OCI-LY1 (cell line): ENCODE results near the gene DDX10.

Experiments used
- H2AFZ ChIP-seq: fragments of 200-600 bp; sonication (generic), shearing (Covaris generic); 2 replicates; pipeline ENCODE4 v1.6.0; 2014; ENCODE audit warnings: antibody characterized with exemption, mild to moderate bottlenecking, low read length
- H3F3A ChIP-seq: fragments of 200-600 bp; sonication (generic), shearing (Covaris generic); 2 replicates; pipeline ENCODE4 v1.6.0; 2014; ENCODE audit warnings: mild to moderate bottlenecking, antibody characterized with exemption, low read length, moderate library complexity; ENCODE audit not compliant: insufficient read depth
- H3K27ac ChIP-seq: fragments of 200-600 bp; sonication (generic); 2 replicates; pipeline ENCODE4 v1.5.1; 2014; ENCODE audit warnings: low read length, mixed run types, mild to moderate bottlenecking, low read depth; ENCODE audit not compliant: poor library complexity, severe bottlenecking
- H3K27me3 ChIP-seq: fragments of 200-600 bp; sonication (generic); 2 replicates; pipeline ENCODE4 v1.6.0; 2014; ENCODE audit warnings: antibody characterized with exemption, mild to moderate bottlenecking, low read length, moderate library complexity; ENCODE audit not compliant: insufficient read depth
- H3K36me3 ChIP-seq: fragments of 200-600 bp; sonication (generic); 2 replicates; pipeline ENCODE4 v1.6.1; 2014; ENCODE audit warnings: mild to moderate bottlenecking, antibody characterized with exemption, low read length, moderate library complexity, mixed read lengths; ENCODE audit not compliant: insufficient read depth
- H3K4me1 ChIP-seq: fragments of 200-600 bp; sonication (generic); 2 replicates; pipeline ENCODE4 v1.5.1; 2014; ENCODE audit warnings: mild to moderate bottlenecking, low read length, moderate library complexity; ENCODE audit not compliant: insufficient read depth, severe bottlenecking
- H3K4me2 ChIP-seq: fragments of 200-600 bp; sonication (generic), shearing (Covaris generic); 2 replicates; pipeline ENCODE4 v1.6.1; 2014; ENCODE audit warnings: low read length
- H3K4me3 ChIP-seq: fragments of 200-600 bp; sonication (generic); 2 replicates; pipeline ENCODE4 v1.5.1; 2014; ENCODE audit warnings: low read length, low read depth, mild to moderate bottlenecking, mixed read lengths; ENCODE audit not compliant: poor library complexity, severe bottlenecking
- H3K79me2 ChIP-seq: fragments of 200-600 bp; shearing (Covaris generic); 2 replicates; pipeline ENCODE4 v1.6.1; 2016; ENCODE audit warnings: mixed run types, low read length, mixed read lengths; ENCODE audit not compliant: insufficient read depth
- H3K9ac ChIP-seq: fragments of 200-600 bp; sonication (generic), shearing (Covaris generic); 2 replicates; pipeline ENCODE4 v1.6.1; 2014; ENCODE audit warnings: mild to moderate bottlenecking, low read length, mixed read lengths
- H3K9me2 ChIP-seq: fragments of 200-600 bp; sonication (generic), shearing (Covaris generic); 2 replicates; pipeline ENCODE4 v1.6.1; 2014; ENCODE audit warnings: low read depth, mild to moderate bottlenecking, low read length, mixed read lengths
- H3K9me3 ChIP-seq: fragments of 200-600 bp; shearing (Covaris generic); 2 replicates; pipeline ENCODE4 v1.6.1; 2014; ENCODE audit warnings: low read length, mixed read lengths
- H4K20me1 ChIP-seq: fragments of 200-600 bp; sonication (generic), shearing (Covaris generic); 2 replicates; pipeline ENCODE4 v1.6.0; 2016; ENCODE audit warnings: mild to moderate bottlenecking, low read length; ENCODE audit not compliant: insufficient read depth
- CTCF ChIP-seq: fragments of 200-600 bp; sonication (generic), shearing (Covaris generic); IDR thresholded peaks from 2 replicates; pipeline ENCODE4 v1.5.1; 2017; ENCODE audit warnings: mild to moderate bottlenecking, antibody characterized with exemption, low read length, moderate library complexity, mixed read lengths
- EZH2 ChIP-seq: fragments of 200-600 bp; sonication (generic), shearing (Covaris generic); IDR thresholded peaks from 2 replicates; pipeline ENCODE4 v1.8.0; 2017; ENCODE audit warnings: borderline replicate concordance, mixed run types, mild to moderate bottlenecking, antibody characterized with exemption, low read length, moderate library complexity, mixed read lengths

Gene DDX10

GRCh38 chr11:108672786-108673185, 7.9 kb downstream of the DDX10 start:
- Histone ChIP-seq H3F3A (no peaks in the 10 kb centered on the region), H3K4me1 (peaks cover 6% of the 10 kb centered on the region)

GRCh38 chr11:108679045-108679444, 14.2 kb downstream of the DDX10 start:
- Histone ChIP-seq H3K4me2 (no peak overlapping the region), H3K9ac (no peak overlapping the region), H2AFZ (no peak overlapping the region), H3K4me3 (no peak overlapping the region), H3K79me2 (no peaks in the 10 kb centered on the region), H3F3A (no peaks in the 10 kb centered on the region), H3K36me3 (peaks cover 92% of the 10 kb centered on the region), H4K20me1 (no peaks in the 10 kb centered on the region), H3K9me2 (no peaks in the 10 kb centered on the region), H3K27ac (no peak overlapping the region), H3K9me3 (no peaks in the 10 kb centered on the region), H3K4me1 (no peaks in the 10 kb centered on the region), H3K27me3 (no peaks in the 10 kb centered on the region)
- TF ChIP-seq EZH2, result no peak
- no peak for TF ChIP-seq CTCF

More at GRCh38 chr11:108672786-108673185, 7.9 kb downstream of the DDX10 start:
- H3K27me3 ChIP-seq, result no peaks in the 10 kb centered on the region
- no peak overlapping the region for H3K4me2 ChIP-seq
- TF ChIP-seq EZH2 (no peak), CTCF (no peak)
- H3K9me2 ChIP-seq, result no peaks in the 10 kb centered on the region
- peaks cover 61% of the 10 kb centered on the region for H3K36me3 ChIP-seq
- H3K4me3 ChIP-seq, result no peak overlapping the region
- no peaks in the 10 kb centered on the region for H3K9me3 ChIP-seq
- no peak overlapping the region for H3K27ac ChIP-seq
- H3K79me2 ChIP-seq, result peaks cover 49% of the 10 kb centered on the region
- H2AFZ ChIP-seq, result no peak overlapping the region
- no peak overlapping the region for H3K9ac ChIP-seq
- no peaks in the 10 kb centered on the region for H4K20me1 ChIP-seq

- Histone ChIP-seq H3K27ac (no peak overlapping the region), H3K36me3 (peaks cover 83% of the 10 kb centered on the region), H3K79me2 (no peaks in the 10 kb centered on the region)
Observed at GRCh38 chr11:108680271-108680670, 15.4 kb downstream of the DDX10 start.

More at GRCh38 chr11:108680271-108680670, 15.4 kb downstream of the DDX10 start:
- no peak overlapping the region for H3K4me2 ChIP-seq
- TF ChIP-seq CTCF, result no peak
- TF ChIP-seq EZH2, result no peak
- H3K4me3 ChIP-seq, result no peak overlapping the region
- no peaks in the 10 kb centered on the region for H3K4me1 ChIP-seq
- H4K20me1 ChIP-seq, result no peaks in the 10 kb centered on the region
- H3K9ac ChIP-seq, result no peak overlapping the region
- H3K9me3 ChIP-seq, result no peaks in the 10 kb centered on the region
- no peak overlapping the region for H2AFZ ChIP-seq
- no peaks in the 10 kb centered on the region for H3F3A ChIP-seq
- H3K9me2 ChIP-seq, result no peaks in the 10 kb centered on the region
- no peaks in the 10 kb centered on the region for H3K27me3 ChIP-seq
